Measurements from ENCODE around the gene NFE2L3. TPM values are rescaled to one million over a fixed set of nuclear protein-coding genes. Genes with fewer than 3 reads are reported as not detected.
"Not testable (repeated sequence)": the region's sequence is repeated elsewhere in the genome, so short reads cannot be mapped to it uniquely, and the experiment has no call there.

Gene NFE2L3
- total RNA-seq, 1 experiment from 2014 or later, result 40.0 TPM

- H3K4me1 ChIP-seq (ENCODE audit: insufficient read depth, low read length), result peaks cover 12% of the 10 kb centered on the region
- DNase-seq; intact Hi-C loops (cut with micrococcal nuclease); H3K9me3 ChIP-seq (ENCODE audit: low read length); H3K4me2 ChIP-seq (ENCODE audit: low read length); H3F3A ChIP-seq (ENCODE audit: low read length, unreplicated experiment); H4K20me1 ChIP-seq (ENCODE audit: low read length); H3K27me3 ChIP-seq (ENCODE audit: low read length); BruUV-seq (replicated peaks); ATAC-seq; H3K27ac ChIP-seq (ENCODE audit: low read length); H3K4me3 ChIP-seq (ENCODE audit: low read length); POLR2A ChIA-PET (ENCODE audit: unreplicated experiment); H2AFZ ChIP-seq (ENCODE audit: low read length); H3K36me3 ChIP-seq (ENCODE audit: low read depth, low read length); H3K9ac ChIP-seq (ENCODE audit: low read length); CTCF ChIA-PET; H3K9me2 ChIP-seq (replicated peaks; ENCODE audit: low read length): not testable (repeated sequence)
- H3K79me2 ChIP-seq (ENCODE audit: low read length), result peaks cover 10% of the 10 kb centered on the region
These were observed 3.7 kb upstream of the NFE2L3 start for GRCh38 chr7:26148307-26148700.

DNA sequence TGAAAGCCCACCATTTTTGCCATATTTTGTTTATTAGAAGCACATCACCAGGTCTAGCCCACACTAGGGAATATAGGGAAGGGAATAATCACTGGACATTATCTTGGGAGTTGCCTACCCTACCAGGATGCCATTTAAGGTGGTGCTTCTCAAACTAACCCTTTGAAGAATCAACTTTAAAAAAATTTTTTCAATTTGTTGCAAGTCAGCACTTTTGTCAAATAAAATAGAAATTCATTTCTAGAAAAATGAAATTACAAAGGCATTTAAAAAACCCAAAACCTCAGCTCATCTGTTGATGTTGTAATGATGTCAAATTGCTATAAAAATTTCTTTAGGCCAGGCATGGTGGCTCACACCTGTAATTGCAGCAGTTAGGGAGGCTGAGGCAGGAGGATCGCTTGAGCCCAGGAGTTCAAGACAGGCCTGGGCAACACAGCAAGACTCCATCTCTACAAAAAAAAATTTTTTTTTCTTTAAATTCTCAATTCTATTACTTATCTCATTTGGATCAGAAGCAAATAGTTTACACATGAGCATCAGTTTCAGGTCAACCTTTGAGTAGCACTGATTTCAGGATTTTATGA is 2.5 kb upstream of the NFE2L3 start:
- Histone ChIP-seq H3K79me2 (ENCODE audit: low read length) (peaks cover 22% of the 10 kb centered on the region), H2AFZ (ENCODE audit: low read length) (no peak overlapping the region), H3F3A (ENCODE audit: low read length, unreplicated experiment) (no peaks in the 10 kb centered on the region), H3K4me1 (ENCODE audit: insufficient read depth, low read length) (peaks cover 13% of the 10 kb centered on the region), H4K20me1 (ENCODE audit: low read length) (no peaks in the 10 kb centered on the region), H3K4me3 (ENCODE audit: low read length) (no peak overlapping the region), H3K4me2 (ENCODE audit: low read length) (no peak overlapping the region), H3K9me3 (ENCODE audit: low read length) (no peaks in the 10 kb centered on the region), H3K36me3 (ENCODE audit: low read depth, low read length) (no peaks in the 10 kb centered on the region), H3K27ac (ENCODE audit: low read length) (no peak overlapping the region), H3K27me3 (ENCODE audit: low read length) (no peaks in the 10 kb centered on the region), H3K9me2 (replicated peaks; ENCODE audit: low read length) (no peaks in the 10 kb centered on the region), H3K9ac (ENCODE audit: low read length) (no peak overlapping the region)
- intact Hi-C loops (cut with micrococcal nuclease), result no loop called here
- TF ChIP-seq EZH2phosphoT487 (IDR thresholded peaks at IDR 0.05; ENCODE audit: borderline replicate concordance, low read length) (no peak), EZH2 (IDR thresholded peaks at IDR 0.05; ENCODE audit: low read length, unreplicated experiment) (no peak)
- TF ChIP-seq, protein P1, sequence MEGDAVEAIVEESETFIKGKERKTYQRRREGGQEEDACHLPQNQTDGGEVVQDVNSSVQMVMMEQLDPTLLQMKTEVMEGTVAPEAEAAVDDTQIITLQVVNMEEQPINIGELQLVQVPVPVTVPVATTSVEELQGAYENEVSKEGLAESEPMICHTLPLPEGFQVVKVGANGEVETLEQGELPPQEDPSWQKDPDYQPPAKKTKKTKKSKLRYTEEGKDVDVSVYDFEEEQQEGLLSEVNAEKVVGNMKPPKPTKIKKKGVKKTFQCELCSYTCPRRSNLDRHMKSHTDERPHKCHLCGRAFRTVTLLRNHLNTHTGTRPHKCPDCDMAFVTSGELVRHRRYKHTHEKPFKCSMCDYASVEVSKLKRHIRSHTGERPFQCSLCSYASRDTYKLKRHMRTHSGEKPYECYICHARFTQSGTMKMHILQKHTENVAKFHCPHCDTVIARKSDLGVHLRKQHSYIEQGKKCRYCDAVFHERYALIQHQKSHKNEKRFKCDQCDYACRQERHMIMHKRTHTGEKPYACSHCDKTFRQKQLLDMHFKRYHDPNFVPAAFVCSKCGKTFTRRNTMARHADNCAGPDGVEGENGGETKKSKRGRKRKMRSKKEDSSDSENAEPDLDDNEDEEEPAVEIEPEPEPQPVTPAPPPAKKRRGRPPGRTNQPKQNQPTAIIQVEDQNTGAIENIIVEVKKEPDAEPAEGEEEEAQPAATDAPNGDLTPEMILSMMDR (conservative IDR thresholded peaks at IDR 0.05; ENCODE audit: low read depth, low read length), result no peak
- DNase-seq (no peak), ATAC-seq (no peak)
- BruUV-seq (replicated peaks), result no TSS peak
- ChIA-PET CTCF (no interaction called here), POLR2A (ENCODE audit: unreplicated experiment) (no interaction called here)

- Histone ChIP-seq H3K9me3 (ENCODE audit: low read length) (no peaks in the 10 kb centered on the region), H3K4me1 (ENCODE audit: insufficient read depth, low read length) (peaks cover 29% of the 10 kb centered on the region), H3K9ac (ENCODE audit: low read length) (no peak overlapping the region), H3K4me2 (ENCODE audit: low read length) (no peak overlapping the region), H3K4me3 (ENCODE audit: low read length) (no peak overlapping the region), H3K27ac (ENCODE audit: low read length) (no peak overlapping the region), H2AFZ (ENCODE audit: low read length) (no peak overlapping the region), H3K36me3 (ENCODE audit: low read depth, low read length) (no peaks in the 10 kb centered on the region), H3K79me2 (ENCODE audit: low read length) (peaks cover 38% of the 10 kb centered on the region), H3F3A (ENCODE audit: low read length, unreplicated experiment) (peaks cover 3% of the 10 kb centered on the region), H3K9me2 (replicated peaks; ENCODE audit: low read length) (no peaks in the 10 kb centered on the region), H4K20me1 (ENCODE audit: low read length) (no peaks in the 10 kb centered on the region), H3K27me3 (ENCODE audit: low read length) (no peaks in the 10 kb centered on the region)
- intact Hi-C loops (cut with micrococcal nuclease), result no loop called here
- CTCF ChIA-PET, result no interaction called here
- TF ChIP-seq EZH2 (IDR thresholded peaks at IDR 0.05; ENCODE audit: low read length, unreplicated experiment) (no peak), EZH2phosphoT487 (IDR thresholded peaks at IDR 0.05; ENCODE audit: borderline replicate concordance, low read length) (no peak)
- TF ChIP-seq, protein P1 (conservative IDR thresholded peaks at IDR 0.05; ENCODE audit: low read depth, low read length), result no peak
- ATAC-seq, result no peak
- BruUV-seq (replicated peaks), result no TSS peak
- no peak for DNase-seq
- POLR2A ChIA-PET (ENCODE audit: unreplicated experiment), result interaction anchor here (0.7 kb wide), 1 partner anchor 59 kb away, joined by 3 read pairs; no protein-coding TSS in a partner anchor
These were observed 902 bp upstream of the NFE2L3 start for GRCh38 chr7:26151096-26151495.
